HG02678 (cell line): Measurements from ENCODE around the gene CDC42EP4.
"Not testable (repeated sequence)": the region's sequence is repeated elsewhere in the genome, so short reads cannot be mapped to it uniquely, and the experiment has no call there.

Source experiments
- ATAC-seq: cut with Tn5 transposase; IDR thresholded peaks from one replicate; pipeline ENCODE4 v1.9.1; 2021; ENCODE audit warnings: mild to moderate bottlenecking, moderate library complexity; ENCODE audit not compliant: unreplicated experiment

CDC42EP4 gene

GRCh38 chr17:73343168-73343634, 31.4 kb upstream of the CDC42EP4 start:
- no peak for ATAC-seq

- ATAC-seq, result no peak
These were observed 30.9 kb upstream of the CDC42EP4 start for GRCh38 chr17:73342541-73343167.

GRCh38 chr17:73342050-73342522, 30.3 kb upstream of the CDC42EP4 start:
- no peak for ATAC-seq

- ATAC-seq, result no peak
These were observed 29.7 kb upstream of the CDC42EP4 start for GRCh38 chr17:73341350-73342049.

- ATAC-seq, result no peak
These were observed 28.3 kb upstream of the CDC42EP4 start for GRCh38 chr17:73340093-73340596.

- no peak for ATAC-seq
These were observed 26.9 kb upstream of the CDC42EP4 start for GRCh38 chr17:73338566-73339197.

- no peak for ATAC-seq
These were observed 26.3 kb upstream of the CDC42EP4 start for GRCh38 chr17:73338050-73338521.

- no peak for ATAC-seq
These were observed 25.5 kb upstream of the CDC42EP4 start for GRCh38 chr17:73337330-73337710.

- no peak for ATAC-seq
These were observed 24.9 kb upstream of the CDC42EP4 start for GRCh38 chr17:73336408-73337329.

- no peak for ATAC-seq
These were observed 24.0 kb upstream of the CDC42EP4 start for GRCh38 chr17:73335591-73336407.

- no peak for ATAC-seq
These were observed 23.1 kb upstream of the CDC42EP4 start for GRCh38 chr17:73334771-73335513.

GRCh38 chr17:73333445-73333844, 21.6 kb upstream of the CDC42EP4 start:
- not testable (repeated sequence) for ATAC-seq

GRCh38 chr17:73331060-73331459, 19.3 kb upstream of the CDC42EP4 start:
- ATAC-seq, result no peak

GRCh38 chr17:73327676-73328075, 15.9 kb upstream of the CDC42EP4 start:
- no peak for ATAC-seq

GRCh38 chr17:73325527-73325842, 13.7 kb upstream of the CDC42EP4 start:
- ATAC-seq, result no peak

GRCh38 chr17:73324711-73325526, 13.1 kb upstream of the CDC42EP4 start:
- no peak for ATAC-seq

- no peak for ATAC-seq
These were observed 12.3 kb upstream of the CDC42EP4 start for GRCh38 chr17:73324160-73324475.

- ATAC-seq, result no peak
These were observed 11.8 kb upstream of the CDC42EP4 start for GRCh38 chr17:73323409-73324159.
